GM06990 (cell line): ENCODE data around the gene ZNRD2.

Experiments
- DNase-seq: peaks from one replicate; pipeline ENCODE4 v3.0.0-alpha.2; 2011; ENCODE audit not compliant: insufficient read length; ENCODE audit errors: extremely low read depth
- H3K27me3 ChIP-seq: replicated peaks from 2 replicates; pipeline ENCODE4 v1.6.0; 2011; ENCODE audit warnings: low read length; ENCODE audit not compliant: control insufficient read depth, insufficient read depth
- H3K36me3 ChIP-seq: 2 replicates; pipeline ENCODE4 v1.5.1; 2011; ENCODE audit warnings: low read length; ENCODE audit not compliant: control insufficient read depth, insufficient read depth
- H3K4me3 ChIP-seq: replicated peaks from 2 replicates; pipeline ENCODE4 v1.5.1; 2011; ENCODE audit warnings: low read depth, mild to moderate bottlenecking, control low read depth, low read length
- CTCF ChIP-seq: IDR thresholded peaks from 2 replicates; pipeline ENCODE4 v1.5.1; 2011; ENCODE audit warnings: low read length, control low read depth, mild to moderate bottlenecking, inconsistent platforms; ENCODE audit not compliant: insufficient read depth, poor library complexity, severe bottlenecking

ZNRD2 gene

DNA sequence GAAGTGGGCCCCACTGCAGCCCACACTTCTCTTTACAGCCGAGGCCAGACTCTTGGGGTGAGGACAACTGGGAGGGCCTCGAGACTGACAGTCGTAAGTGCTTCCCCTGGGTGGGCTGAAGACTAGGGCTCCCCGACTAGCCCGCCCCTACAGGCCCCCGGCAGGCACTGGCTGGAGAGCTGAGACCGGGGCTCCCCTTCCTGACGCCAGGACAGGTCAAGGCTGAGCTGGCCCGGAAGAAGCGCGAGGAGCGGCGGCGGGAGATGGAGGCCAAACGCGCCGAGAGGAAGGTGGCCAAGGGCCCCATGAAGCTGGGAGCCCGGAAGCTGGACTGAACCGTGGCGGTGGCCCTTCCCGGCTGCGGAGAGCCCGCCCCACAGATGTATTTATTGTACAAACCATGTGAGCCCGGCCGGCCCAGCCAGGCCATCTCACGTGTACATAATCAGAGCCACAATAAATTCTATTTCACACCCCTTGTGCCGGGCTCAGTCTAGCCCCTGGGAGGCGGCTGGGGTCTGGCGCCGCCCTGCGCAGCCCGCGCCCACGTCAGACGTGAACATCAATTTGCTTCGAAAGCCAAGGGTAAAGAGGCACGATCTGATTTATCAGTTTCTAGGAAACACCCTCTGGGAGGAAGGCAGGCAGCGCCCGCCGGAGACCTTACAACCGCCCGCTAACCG, 31.9 kb upstream of the ZNRD2 start:
- no peaks in the 10 kb centered on the region for H3K27me3 ChIP-seq
- no peak for TF ChIP-seq CTCF
- no peak overlapping the region for H3K4me3 ChIP-seq
- DNase-seq = no peak
- peaks cover 28% of the 10 kb centered on the region for H3K36me3 ChIP-seq

DNA sequence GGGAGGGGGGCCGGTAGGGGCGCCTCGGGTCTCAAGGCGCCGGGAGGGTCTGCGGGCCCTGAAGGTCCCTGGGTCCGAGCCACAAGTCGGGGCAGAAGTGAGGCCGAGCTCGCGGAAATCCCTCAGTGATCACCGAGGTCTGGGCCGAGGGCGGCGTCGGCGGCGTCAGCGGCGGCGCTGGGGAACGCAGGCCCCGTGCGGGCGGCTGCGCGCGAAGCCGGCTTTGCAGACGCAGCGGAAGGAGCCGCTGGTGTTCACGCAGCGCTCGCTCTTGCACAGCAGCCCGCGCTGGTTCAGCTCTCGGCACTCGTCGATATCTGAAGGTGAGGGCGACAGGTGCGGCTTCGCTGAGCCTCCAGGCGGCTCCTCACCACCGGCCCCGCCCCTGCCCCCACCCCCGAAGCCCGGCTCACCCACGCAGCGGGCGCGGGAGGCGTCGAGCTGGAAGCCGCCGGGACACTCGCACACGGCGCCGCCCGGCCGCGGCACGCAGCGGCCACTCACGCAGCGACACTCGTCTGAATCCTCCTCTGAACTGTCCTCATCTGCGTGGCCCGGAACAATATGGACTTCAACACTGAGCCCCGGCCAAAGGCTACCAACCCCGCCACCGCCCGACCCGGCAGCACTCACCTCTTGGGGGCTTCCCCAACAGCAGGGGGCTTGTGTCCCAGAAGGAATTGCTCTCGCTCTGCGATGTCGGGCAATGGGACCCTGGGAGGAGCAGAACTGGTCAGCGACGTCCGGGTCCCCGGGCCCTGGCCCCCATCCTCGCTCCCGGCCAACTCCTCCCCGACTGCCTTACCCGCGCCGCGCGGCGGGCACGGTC, 31.1 kb upstream of the ZNRD2 start:
- DNase-seq = no peak
- Histone ChIP-seq H3K27me3 (no peaks in the 10 kb centered on the region), H3K4me3 (peak overlapping the region; percentile 69), H3K36me3 (peaks cover 28% of the 10 kb centered on the region)
- no peak for TF ChIP-seq CTCF

- no peak for DNase-seq
- TF ChIP-seq CTCF = no peak
- H3K36me3 ChIP-seq = peaks cover 28% of the 10 kb centered on the region
- H3K27me3 ChIP-seq = no peaks in the 10 kb centered on the region
- H3K4me3 ChIP-seq = peak overlapping the region; percentile 69
Observed at GRCh38 chr11:65539744-65540289, 30.5 kb upstream of the ZNRD2 start.

GRCh38 chr11:65540290-65541092, 29.8 kb upstream of the ZNRD2 start:
- TF ChIP-seq CTCF = peak; percentile 85
- no peaks in the 10 kb centered on the region for H3K27me3 ChIP-seq
- H3K4me3 ChIP-seq = peak overlapping the region; percentile 69
- peak; percentile 94 for DNase-seq
- peaks cover 23% of the 10 kb centered on the region for H3K36me3 ChIP-seq

GRCh38 chr11:65541093-65541982, 28.9 kb upstream of the ZNRD2 start:
- TF ChIP-seq CTCF = no peak
- Histone ChIP-seq H3K4me3 (peak overlapping the region; percentile 69), H3K27me3 (no peaks in the 10 kb centered on the region), H3K36me3 (peaks cover 17% of the 10 kb centered on the region)
- DNase-seq = no peak
